A549 (cell line): ENCODE measurements around the gene LYAR. TPM values are rescaled to one million over a fixed set of nuclear protein-coding genes. Genes with fewer than 3 reads are reported as not detected.

Experiments
- ATAC-seq, 2 experiments: fragments of 200-7000 bp in 1 of 2; fragments of >200 bp in 1 of 2; cut with Nextera tagmentation in 1 of 2; cut with Tn5 transposase in 1 of 2; 3 replicates each; pipeline versions ENCODE4 v1.8.0 to v1.9.1; 2018 to 2020; ENCODE audit warnings: mild to moderate bottlenecking in 1 of 2, moderate library complexity in 1 of 2
- CTCF ChIA-PET: fragments of 300-600 bp; sonication (Branson Sonifier 250); formaldehyde crosslinking; extraction: SDS; loops from one replicate; lab custom pipeline; 2021; ENCODE audit warnings: antibody characterized with exemption, inconsistent platforms; lab: Yijun Ruan, JAX
- POLR2A ChIA-PET: fragments of 350-600 bp; formaldehyde crosslinking; extraction: SDS; loops from one replicate; lab custom pipeline; 2021; ENCODE audit warnings: antibody characterized with exemption, inconsistent platforms; lab: Yijun Ruan, JAX
- DNase-seq, 2 experiments: peaks; one replicate each; pipeline versions ENCODE4 v3.0.0 to v3.0.0-alpha.2; 2011 to 2016; ENCODE audit warnings: low read depth in 1 of 2, low spot score in 1 of 2
- FAIRE-seq: peaks from 2 replicates; lab custom pipeline; 2011; peaks lifted over from hg19 to GRCh38; lab: Jason Lieb, UNC
- H3K27ac ChIP-seq, 2 experiments: fragments of >200 bp; sonication (Bioruptor Twin); formaldehyde crosslinking; 3 replicates each; pipeline ENCODE4 v1.5.1; 2016 to 2017
- H3K4me1 ChIP-seq: fragments of >200 bp; sonication (Bioruptor Twin); formaldehyde crosslinking; 3 replicates; pipeline ENCODE4 v1.6.1; 2016
- H3K4me2 ChIP-seq: fragments of >200 bp; sonication (Bioruptor Twin); formaldehyde crosslinking; 3 replicates; pipeline ENCODE4 v1.6.1; 2016
- H3K4me3 ChIP-seq: fragments of >200 bp; sonication (Bioruptor Twin); formaldehyde crosslinking; 3 replicates; pipeline ENCODE4 v1.5.1; 2016
- H3K9me3 ChIP-seq: fragments of >200 bp; sonication (Bioruptor Twin); formaldehyde crosslinking; 3 replicates; pipeline ENCODE4 v1.6.1; 2016
- BHLHE40 ChIP-seq: IDR thresholded peaks from 2 replicates; pipeline ENCODE4 v1.6.1; 2012; ENCODE audit warnings: low read depth, low read length, inconsistent platforms
- CBX8 ChIP-seq: fragments of 200-600 bp; sonication (generic); IDR thresholded peaks from 2 replicates; pipeline ENCODE4 v1.6.1; 2016
- CEBPB ChIP-seq, 2 experiments: fragments of >200 bp in 1 of 2; sonication (Bioruptor Twin) in 1 of 2; formaldehyde crosslinking in 1 of 2; IDR thresholded peaks; 2 replicates each; pipeline ENCODE4 v1.6.1; 2012 to 2016
- CHD4 ChIP-seq: fragments of 200-600 bp; sonication (generic); IDR thresholded peaks from 2 replicates; pipeline ENCODE4 v1.6.1; 2016; ENCODE audit warnings: antibody characterized with exemption, mild to moderate bottlenecking, borderline replicate concordance
- EHF ChIP-seq: fragments of 250-450 bp; sonication (Bioruptor Pico); IDR thresholded peaks from 2 replicates; pipeline ENCODE4 v1.5.0; 2020; ENCODE audit warnings: mild to moderate bottlenecking
- ELK1 ChIP-seq: fragments of 150-350 bp; IDR thresholded peaks from 2 replicates; pipeline ENCODE4 v1.6.1; 2014; ENCODE audit warnings: low read depth, mild to moderate bottlenecking, low read length
- HDAC2 ChIP-seq: fragments of 200-600 bp; sonication (generic); IDR thresholded peaks from 2 replicates; pipeline ENCODE4 v1.6.1; 2016
- HMGXB4 ChIP-seq: fragments of 250-450 bp; sonication (Bioruptor Pico); IDR thresholded peaks from 2 replicates; pipeline ENCODE4 v1.5.0; 2021; ENCODE audit warnings: mild to moderate bottlenecking, moderate library complexity, borderline replicate concordance
- HOXB5 ChIP-seq: fragments of 250-450 bp; sonication (Bioruptor Pico); IDR thresholded peaks from 2 replicates; pipeline ENCODE4 v1.5.0; 2020; ENCODE audit warnings: mild to moderate bottlenecking, moderate library complexity
- JUN ChIP-seq, 2 experiments: fragments of >200 bp; sonication (Bioruptor Twin); formaldehyde crosslinking; IDR thresholded peaks; 2 replicates in 1 of 2; 3 replicates in 1 of 2; pipeline ENCODE4 v1.6.1; 2016 to 2017
- JUNB ChIP-seq: fragments of >200 bp; sonication (Bioruptor Twin); formaldehyde crosslinking; IDR thresholded peaks from 2 replicates; pipeline ENCODE4 v1.6.1; 2016
- KDM1A ChIP-seq: fragments of 200-600 bp; sonication (generic); IDR thresholded peaks from 2 replicates; pipeline ENCODE4 v1.6.1; 2016; ENCODE audit warnings: low read depth, mild to moderate bottlenecking
- MYC ChIP-seq: IDR thresholded peaks from 2 replicates; pipeline ENCODE4 v1.6.1; 2012; ENCODE audit warnings: mild to moderate bottlenecking, inconsistent platforms, low read length, improper control_type of control experiment, borderline replicate concordance
- NFE2L2 ChIP-seq: fragments of 150-350 bp; conservative IDR thresholded peaks from 2 replicates; pipeline ENCODE4 v1.6.1; 2014; ENCODE audit warnings: low read length
- PHF8 ChIP-seq: fragments of 200-600 bp; sonication (generic); IDR thresholded peaks from 2 replicates; pipeline ENCODE4 v1.6.1; 2016; ENCODE audit warnings: low read depth, mild to moderate bottlenecking, antibody characterized with exemption, moderate library complexity, borderline replicate concordance
- POLR2A ChIP-seq: IDR thresholded peaks from 2 replicates; pipeline ENCODE4 v1.6.1; 2012; ENCODE audit warnings: mild to moderate bottlenecking, low read length
- POLR2AphosphoS2 ChIP-seq: conservative IDR thresholded peaks from 2 replicates; pipeline ENCODE4 v1.6.1; 2012; ENCODE audit warnings: low read length, improper control_type of control experiment, inconsistent platforms
- RAD21 ChIP-seq, 2 experiments: fragments of >200 bp in 1 of 2; sonication (Bioruptor Twin) in 1 of 2; formaldehyde crosslinking in 1 of 2; IDR thresholded peaks in 1 of 2; conservative IDR thresholded peaks in 1 of 2; 2 replicates in 1 of 2; 3 replicates in 1 of 2; pipeline ENCODE4 v1.6.1; 2012 to 2018; ENCODE audit warnings: inconsistent platforms in 1 of 2
- RCOR1 ChIP-seq: fragments of 150-350 bp; IDR thresholded peaks from 2 replicates; pipeline ENCODE4 v1.6.1; 2014; ENCODE audit warnings: antibody characterized with exemption, low read length, low read depth
- SREBF2 ChIP-seq: fragments of 450-650 bp; IDR thresholded peaks from 2 replicates; pipeline ENCODE4 v1.6.1; 2014; ENCODE audit warnings: mild to moderate bottlenecking, moderate library complexity
- TFCP2L1 ChIP-seq: fragments of 250-450 bp; sonication (Bioruptor Pico); IDR thresholded peaks from 2 replicates; pipeline ENCODE4 v1.5.0; 2021; ENCODE audit warnings: mild to moderate bottlenecking
- USF2 ChIP-seq: fragments of 450-650 bp; IDR thresholded peaks from 2 replicates; pipeline ENCODE4 v1.6.1; 2014; ENCODE audit warnings: antibody characterized with exemption
- WGBS: methylation state at CpG from one replicate; pipeline ENCODE4 v1.1.6; 2017; ENCODE audit errors: missing lambda C conversion rate; 5-methylcytosine and 5-hydroxymethylcytosine counted together
- polyA plus RNA-seq, 4 experiments: library from polyadenylated mRNA; depleted of rRNA in 3 of 4; stranded (reverse); fragments of >200 nt; fragmentation: RNase III in 1 of 4; extraction: RNeasy Plus Mini Kit Qiagen cat#74134 plus additional on column Dnase treatment in 1 of 4; gene quantifications; 2 replicates in 3 of 4; 3 replicates in 1 of 4; pipeline ENCODE4 v1.2.3, GENCODE V29; 2011 to 2017
- TF ChIP-seq, protein P1 (sequence below): fragments of >200 bp; sonication (Bioruptor Twin); formaldehyde crosslinking; IDR thresholded peaks from 3 replicates; pipeline ENCODE4 v1.6.1; 2016
- TF ChIP-seq, protein P2 (sequence below): fragments of 250-450 bp; sonication (Bioruptor Pico); IDR thresholded peaks from 2 replicates; pipeline ENCODE4 v1.5.0; 2020; ENCODE audit warnings: low read depth, mild to moderate bottlenecking, moderate library complexity

Gene LYAR
- polyA plus RNA-seq, 2 of the 4 experiments (the other 2 are of a cell fraction) = 20.5 to 28.1 TPM

DNA sequence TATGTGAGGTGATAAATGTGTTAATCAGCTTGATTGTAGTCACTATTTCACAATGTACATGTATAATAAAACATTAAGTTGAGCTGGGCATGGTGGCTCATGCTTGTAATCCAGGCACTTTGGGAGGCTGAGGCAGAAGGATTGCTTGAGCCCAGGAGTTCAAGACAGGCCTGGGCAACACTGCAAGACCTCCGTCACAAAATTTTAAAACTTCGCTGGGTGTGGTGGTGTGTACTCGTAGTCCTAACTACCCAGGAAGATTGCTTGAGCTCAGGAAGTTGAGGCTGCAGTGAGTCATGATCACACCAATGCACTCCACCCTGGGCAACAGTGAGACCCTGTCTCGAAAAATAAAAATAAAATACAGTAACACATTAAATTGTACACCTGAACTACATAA lies 20.1 kb downstream of the LYAR start:
- Histone ChIP-seq H3K4me2 (no peak overlapping the region), H3K27ac (no peak overlapping the region), H3K9me3 (no peaks in the 10 kb centered on the region), H3K4me1 (no peaks in the 10 kb centered on the region), H3K4me3 (no peak overlapping the region)
- ChIA-PET POLR2A (no interaction called here), CTCF (no interaction called here)
- WGBS = 94% methylated on average over 4 of the region's 4 CpGs
- DNase-seq (no peak), FAIRE-seq (no peak), ATAC-seq (no peak)
- TF ChIP-seq CHD4 (no peak), RAD21 (conservative IDR thresholded peaks at IDR 0.05 in 1 of 2, IDR thresholded peaks at IDR 0.05 in 1 of 2) (no peak), EHF (no peak), USF2 (no peak), POLR2AphosphoS2 (no peak), NFE2L2 (no peak), CEBPB (IDR thresholded peaks at IDR 0.05) (no peak), PHF8 (no peak), RCOR1 (no peak), HOXB5 (CRISPR knock-in tag) (no peak), HMGXB4 (CRISPR knock-in tag) (no peak)
- TF ChIP-seq, protein P1, sequence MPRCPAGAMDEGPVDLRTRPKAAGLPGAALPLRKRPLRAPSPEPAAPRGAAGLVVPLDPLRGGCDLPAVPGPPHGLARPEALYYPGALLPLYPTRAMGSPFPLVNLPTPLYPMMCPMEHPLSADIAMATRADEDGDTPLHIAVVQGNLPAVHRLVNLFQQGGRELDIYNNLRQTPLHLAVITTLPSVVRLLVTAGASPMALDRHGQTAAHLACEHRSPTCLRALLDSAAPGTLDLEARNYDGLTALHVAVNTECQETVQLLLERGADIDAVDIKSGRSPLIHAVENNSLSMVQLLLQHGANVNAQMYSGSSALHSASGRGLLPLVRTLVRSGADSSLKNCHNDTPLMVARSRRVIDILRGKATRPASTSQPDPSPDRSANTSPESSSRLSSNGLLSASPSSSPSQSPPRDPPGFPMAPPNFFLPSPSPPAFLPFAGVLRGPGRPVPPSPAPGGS = no peak

DNA sequence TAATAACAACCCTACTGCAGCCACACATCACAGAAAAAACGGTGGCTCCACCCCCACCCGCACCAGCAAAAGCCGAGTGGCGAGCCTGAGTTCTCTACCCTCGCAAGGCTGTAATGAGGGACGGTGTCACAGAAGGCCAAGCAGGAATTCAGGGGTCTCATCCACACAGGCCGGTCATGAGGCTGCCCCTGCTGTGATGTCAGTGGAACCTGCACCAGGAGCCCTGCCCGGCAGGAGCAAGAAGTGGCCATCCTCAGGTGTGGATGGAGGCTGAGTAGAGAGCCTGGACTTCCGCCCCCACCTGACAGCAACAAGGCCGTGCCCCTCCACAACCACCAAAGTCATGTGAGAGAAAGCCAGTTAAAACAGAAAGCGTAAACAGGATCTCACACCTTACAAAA lies 20.6 kb downstream of the LYAR start:
- no peak overlapping the region for H3K4me3 ChIP-seq
- H3K27ac ChIP-seq = no peak overlapping the region
- ATAC-seq (no peak), FAIRE-seq (no peak), DNase-seq (no peak)
- no peaks in the 10 kb centered on the region for H3K9me3 ChIP-seq
- H3K4me1 ChIP-seq = no peaks in the 10 kb centered on the region
- TF ChIP-seq CBX8 (no peak), SREBF2 (no peak), PHF8 (no peak), MYC (no peak)
- TF ChIP-seq, protein P2, sequence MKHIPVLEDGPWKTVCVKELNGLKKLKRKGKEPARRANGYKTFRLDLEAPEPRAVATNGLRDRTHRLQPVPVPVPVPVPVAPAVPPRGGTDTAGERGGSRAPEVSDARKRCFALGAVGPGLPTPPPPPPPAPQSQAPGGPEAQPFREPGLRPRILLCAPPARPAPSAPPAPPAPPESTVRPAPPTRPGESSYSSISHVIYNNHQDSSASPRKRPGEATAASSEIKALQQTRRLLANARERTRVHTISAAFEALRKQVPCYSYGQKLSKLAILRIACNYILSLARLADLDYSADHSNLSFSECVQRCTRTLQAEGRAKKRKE = no peak
- ChIA-PET POLR2A (no interaction called here), CTCF (no interaction called here)
- WGBS = 95% methylated on average over 9 of the region's 11 CpGs
- no peak overlapping the region for H3K4me2 ChIP-seq

- FAIRE-seq = no peak
- no peak overlapping the region for H3K4me2 ChIP-seq
- ChIA-PET CTCF (no interaction called here), POLR2A (no interaction called here)
- no peak overlapping the region for H3K27ac ChIP-seq
- H3K4me3 ChIP-seq = no peak overlapping the region
- DNase-seq = no peak
- no peak for ATAC-seq
- 90% methylated on average over 1 of the region's 1 CpG for WGBS
- H3K9me3 ChIP-seq = no peaks in the 10 kb centered on the region
- H3K4me1 ChIP-seq = no peaks in the 10 kb centered on the region
- TF ChIP-seq ELK1 (no peak), BHLHE40 (no peak), POLR2A (no peak), KDM1A (no peak), JUNB (no peak), CBX8 (no peak), NFE2L2 (no peak), HDAC2 (no peak), JUN (IDR thresholded peaks at IDR 0.05) (no peak), TFCP2L1 (no peak)
- TF ChIP-seq, protein P2 = no peak
- TF ChIP-seq, protein P1 = no peak
Measured at GRCh38 chr4:4268776-4269175, 21.2 kb downstream of the LYAR start.
